Trophoblast cell (in vitro differentiated cells and primary cell): Measurements from ENCODE around the gene ALDH7A1.
"Not testable (repeated sequence)": the region's sequence is repeated elsewhere in the genome, so short reads cannot be mapped to it uniquely, and the experiment has no call there.

ENCODE experiments used
- DNase-seq, 2 donors: peaks; one replicate each; pipeline ENCODE4 v3.0.0-alpha.2; 2016
- H2AFZ ChIP-seq: 2 replicates; pipeline ENCODE4 v1.6.1; 2013; ENCODE audit warnings: low read length, moderate library complexity, mild to moderate bottlenecking; ENCODE audit not compliant: insufficient read depth, poor library complexity
- H2AK5ac ChIP-seq: 2 replicates; pipeline ENCODE4 v1.6.1; 2013; ENCODE audit warnings: mild to moderate bottlenecking, low read length
- H2BK120ac ChIP-seq: 2 replicates; pipeline ENCODE4 v1.6.1; 2013; ENCODE audit warnings: low read length, mild to moderate bottlenecking, moderate library complexity; ENCODE audit not compliant: insufficient read depth, poor library complexity
- H2BK12ac ChIP-seq: 2 replicates; pipeline ENCODE4 v1.6.1; 2013; ENCODE audit warnings: mild to moderate bottlenecking, low read length, moderate library complexity
- H2BK5ac ChIP-seq: 2 replicates; pipeline ENCODE4 v1.6.1; 2013; ENCODE audit warnings: low read length, low read depth, moderate library complexity, mild to moderate bottlenecking; ENCODE audit not compliant: poor library complexity
- H3K14ac ChIP-seq: 2 replicates; pipeline ENCODE4 v1.6.1; 2013; ENCODE audit warnings: mild to moderate bottlenecking, low read length
- H3K18ac ChIP-seq: 2 replicates; pipeline ENCODE4 v1.6.1; 2013; ENCODE audit warnings: mild to moderate bottlenecking, low read length
- H3K23ac ChIP-seq: 2 replicates; pipeline ENCODE4 v1.6.1; 2013; ENCODE audit warnings: low read length
- H3K27ac ChIP-seq: 2 replicates; pipeline ENCODE4 v1.5.1; 2013; ENCODE audit warnings: low read depth, mild to moderate bottlenecking, inconsistent platforms, low read length, moderate library complexity
- H3K27me3 ChIP-seq: 2 replicates; pipeline ENCODE4 v1.6.1; 2013; ENCODE audit warnings: inconsistent platforms, mild to moderate bottlenecking, low read length, moderate library complexity; ENCODE audit not compliant: insufficient read depth
- H3K36me3 ChIP-seq, 2 experiments: 1 replicate in 1 of 2; 2 replicates in 1 of 2; pipeline ENCODE4 v1.6.1; 2013; ENCODE audit warnings: low read length in 2 of 2, mild to moderate bottlenecking in 2 of 2, moderate library complexity in 1 of 2; ENCODE audit not compliant: insufficient read depth in 2 of 2, control insufficient read depth in 1 of 2
- H3K4ac ChIP-seq: 2 replicates; pipeline ENCODE4 v1.6.1; 2013; ENCODE audit warnings: low read depth, mild to moderate bottlenecking, low read length, moderate library complexity
- H3K4me1 ChIP-seq, 2 experiments: 1 replicate in 1 of 2; 2 replicates in 1 of 2; pipeline ENCODE4 v1.6.1; 2013; ENCODE audit warnings: low read length in 2 of 2, mild to moderate bottlenecking in 2 of 2, moderate library complexity in 1 of 2; ENCODE audit not compliant: insufficient read depth in 2 of 2, control insufficient read depth in 1 of 2
- H3K4me2 ChIP-seq: 2 replicates; pipeline ENCODE4 v1.6.1; 2013; ENCODE audit warnings: inconsistent platforms, mild to moderate bottlenecking, low read length, moderate library complexity
- H3K4me3 ChIP-seq: 2 replicates; pipeline ENCODE4 v1.5.1; 2013; ENCODE audit warnings: mild to moderate bottlenecking, low read depth, low read length, inconsistent platforms
- H3K79me1 ChIP-seq: one replicate; pipeline ENCODE4 v1.6.1; 2013; ENCODE audit warnings: low read length
- H3K79me2 ChIP-seq: 2 replicates; pipeline ENCODE4 v1.6.1; 2013; ENCODE audit warnings: low read length, mild to moderate bottlenecking; ENCODE audit not compliant: control insufficient read depth, insufficient read depth, poor library complexity
- H3K9ac ChIP-seq: 2 replicates; pipeline ENCODE4 v1.6.1; 2013; ENCODE audit warnings: mild to moderate bottlenecking, low read length
- H3K9me3 ChIP-seq: 2 replicates; pipeline ENCODE4 v1.6.1; 2013; ENCODE audit warnings: low read depth, mild to moderate bottlenecking, control low read depth, inconsistent platforms, low read length; ENCODE audit not compliant: insufficient read depth
- H4K12ac ChIP-seq: 2 replicates; pipeline ENCODE4 v1.6.1; 2013; ENCODE audit warnings: low read depth, mild to moderate bottlenecking, low read length, moderate library complexity
- H4K8ac ChIP-seq: 2 replicates; pipeline ENCODE4 v1.6.1; 2013; ENCODE audit warnings: low read depth, mild to moderate bottlenecking, low read length, moderate library complexity
- H4K91ac ChIP-seq: one replicate; pipeline ENCODE4 v1.6.1; 2013; ENCODE audit warnings: low read depth, mild to moderate bottlenecking, low read length, moderate library complexity
- WGBS: extraction: QIAGEN DNeasy Blood & Tissue Kit; methylation state at CpG from one replicate; pipeline ENCODE4 v1.1.7; 2013; ENCODE audit warnings: missing lambda C conversion rate; ENCODE audit not compliant: insufficient read length, insufficient coverage; ENCODE audit errors: extremely low coverage; 5-methylcytosine and 5-hydroxymethylcytosine counted together

ALDH7A1 gene

GRCh38 chr5:126624534-126624933 is 29.5 kb upstream of the ALDH7A1 start:
- H3K23ac ChIP-seq = no peak overlapping the region
- no CpG with 5 or more reads among the region's 4 CpGs for WGBS

GRCh38 chr5:126619781-126620180 is 24.8 kb upstream of the ALDH7A1 start:
- no peak overlapping the region for H3K4ac ChIP-seq
- H2BK5ac ChIP-seq = no peak overlapping the region
- H3K9me3 ChIP-seq = no peaks in the 10 kb centered on the region
- H3K4me3 ChIP-seq = no peak overlapping the region
- H2AFZ ChIP-seq = no peak overlapping the region
- H3K79me2 ChIP-seq = no peaks in the 10 kb centered on the region
- peaks cover 24 to 25% of the 10 kb centered on the region in 2 experiments for H3K36me3 ChIP-seq
- no peak overlapping the region for H4K8ac ChIP-seq
- no peaks in the 10 kb centered on the region for H3K4me1 ChIP-seq
- no peak overlapping the region for H2BK12ac ChIP-seq
- no CpG with 5 or more reads among the region's 2 CpGs for WGBS
- no peak overlapping the region for H4K91ac ChIP-seq
- H4K12ac ChIP-seq = no peak overlapping the region
- no peak overlapping the region for H3K4me2 ChIP-seq
- no peak overlapping the region for H3K14ac ChIP-seq
- no peak overlapping the region for H2BK120ac ChIP-seq
- H3K79me1 ChIP-seq = no peaks in the 10 kb centered on the region
- no peaks in the 10 kb centered on the region for H3K27me3 ChIP-seq
- no peak overlapping the region for H3K9ac ChIP-seq
- H3K23ac ChIP-seq = no peak overlapping the region
- H3K27ac ChIP-seq = no peak overlapping the region
- H2AK5ac ChIP-seq = no peak overlapping the region
- H3K18ac ChIP-seq = no peak overlapping the region
- DNase-seq = peak in 1 of 2 donors; percentile 46

More at GRCh38 chr5:126624534-126624933, 29.5 kb upstream of the ALDH7A1 start:
- H3K27me3 ChIP-seq = no peaks in the 10 kb centered on the region
- H2AFZ ChIP-seq = no peak overlapping the region
- no peak overlapping the region for H3K9ac ChIP-seq
- H3K4me2 ChIP-seq = no peak overlapping the region
- no peak overlapping the region for H4K8ac ChIP-seq
- no peaks in the 10 kb centered on the region for H3K79me1 ChIP-seq
- H3K4me1 ChIP-seq = no peaks in the 10 kb centered on the region
- H2BK120ac ChIP-seq = no peak overlapping the region
- H3K18ac ChIP-seq = no peak overlapping the region
- no peak overlapping the region for H3K27ac ChIP-seq
- no peak overlapping the region for H4K91ac ChIP-seq
- no peak overlapping the region for H2AK5ac ChIP-seq
- H3K79me2 ChIP-seq = no peaks in the 10 kb centered on the region
- no peak overlapping the region for H2BK5ac ChIP-seq
- H3K14ac ChIP-seq = no peak overlapping the region
- peak; percentile 46 to 76 for DNase-seq
- no peak overlapping the region for H2BK12ac ChIP-seq
- H4K12ac ChIP-seq = no peak overlapping the region
- H3K36me3 ChIP-seq = peaks cover 17 to 18% of the 10 kb centered on the region in 2 experiments
- no peak overlapping the region for H3K4me3 ChIP-seq
- H3K9me3 ChIP-seq = no peaks in the 10 kb centered on the region
- H3K4ac ChIP-seq = no peak overlapping the region

- no CpG with 5 or more reads among the region's 8 CpGs for WGBS
- H3K4me2 ChIP-seq, H3K23ac ChIP-seq, H2BK5ac ChIP-seq, H4K8ac ChIP-seq, H3K27ac ChIP-seq, H4K12ac ChIP-seq, H3K4me3 ChIP-seq, H3K18ac ChIP-seq, H2AFZ ChIP-seq, H4K91ac ChIP-seq, H2BK12ac ChIP-seq, H3K79me2 ChIP-seq, H3K4ac ChIP-seq, H2BK120ac ChIP-seq, H3K4me1 ChIP-seq, H3K27me3 ChIP-seq, H2AK5ac ChIP-seq, H3K9ac ChIP-seq, H3K79me1 ChIP-seq, H3K9me3 ChIP-seq, DNase-seq, H3K14ac ChIP-seq: not testable (repeated sequence)
- H3K36me3 ChIP-seq = peaks cover 22 to 25% of the 10 kb centered on the region in 2 experiments
These were observed 22.6 kb upstream of the ALDH7A1 start for GRCh38 chr5:126617603-126618002.

- Histone ChIP-seq H4K12ac (no peak overlapping the region), H3K14ac (no peak overlapping the region), H4K91ac (no peak overlapping the region), H3K79me2 (no peaks in the 10 kb centered on the region), H2BK5ac (no peak overlapping the region), H3K23ac (no peak overlapping the region), H2BK12ac (no peak overlapping the region), H2AFZ (no peak overlapping the region), H2BK120ac (no peak overlapping the region), H3K4me1 (no peaks in the 10 kb centered on the region), H3K79me1 (no peaks in the 10 kb centered on the region), H3K4me2 (no peak overlapping the region), H3K4ac (no peak overlapping the region), H2AK5ac (no peak overlapping the region), H3K9me3 (no peaks in the 10 kb centered on the region), H3K27ac (no peak overlapping the region), H3K4me3 (no peak overlapping the region), H3K9ac (no peak overlapping the region), H4K8ac (no peak overlapping the region), H3K18ac (no peak overlapping the region), H3K36me3 (peaks cover 26 to 27% of the 10 kb centered on the region in 2 experiments), H3K27me3 (no peaks in the 10 kb centered on the region)
- DNase-seq = no peak
- no CpG with 5 or more reads among the region's 4 CpGs for WGBS
These were observed 20.3 kb upstream of the ALDH7A1 start for GRCh38 chr5:126615286-126615685.
